OCI-LY1 (cell line): ENCODE results near the gene AVPR2.

Source experiments
- H2AFZ ChIP-seq: fragments of 200-600 bp; sonication (generic), shearing (Covaris generic); 2 replicates; pipeline ENCODE4 v1.6.0; 2014; ENCODE audit warnings: antibody characterized with exemption, mild to moderate bottlenecking, low read length
- H3F3A ChIP-seq: fragments of 200-600 bp; sonication (generic), shearing (Covaris generic); 2 replicates; pipeline ENCODE4 v1.6.0; 2014; ENCODE audit warnings: mild to moderate bottlenecking, antibody characterized with exemption, low read length, moderate library complexity; ENCODE audit not compliant: insufficient read depth
- H3K27ac ChIP-seq: fragments of 200-600 bp; sonication (generic); 2 replicates; pipeline ENCODE4 v1.5.1; 2014; ENCODE audit warnings: low read length, mixed run types, mild to moderate bottlenecking, low read depth; ENCODE audit not compliant: poor library complexity, severe bottlenecking
- H3K27me3 ChIP-seq: fragments of 200-600 bp; sonication (generic); 2 replicates; pipeline ENCODE4 v1.6.0; 2014; ENCODE audit warnings: antibody characterized with exemption, mild to moderate bottlenecking, low read length, moderate library complexity; ENCODE audit not compliant: insufficient read depth
- H3K36me3 ChIP-seq: fragments of 200-600 bp; sonication (generic); 2 replicates; pipeline ENCODE4 v1.6.1; 2014; ENCODE audit warnings: mild to moderate bottlenecking, antibody characterized with exemption, low read length, moderate library complexity, mixed read lengths; ENCODE audit not compliant: insufficient read depth
- H3K4me1 ChIP-seq: fragments of 200-600 bp; sonication (generic); 2 replicates; pipeline ENCODE4 v1.5.1; 2014; ENCODE audit warnings: mild to moderate bottlenecking, low read length, moderate library complexity; ENCODE audit not compliant: insufficient read depth, severe bottlenecking
- H3K4me2 ChIP-seq: fragments of 200-600 bp; sonication (generic), shearing (Covaris generic); 2 replicates; pipeline ENCODE4 v1.6.1; 2014; ENCODE audit warnings: low read length
- H3K4me3 ChIP-seq: fragments of 200-600 bp; sonication (generic); 2 replicates; pipeline ENCODE4 v1.5.1; 2014; ENCODE audit warnings: low read length, low read depth, mild to moderate bottlenecking, mixed read lengths; ENCODE audit not compliant: poor library complexity, severe bottlenecking
- H3K79me2 ChIP-seq: fragments of 200-600 bp; shearing (Covaris generic); 2 replicates; pipeline ENCODE4 v1.6.1; 2016; ENCODE audit warnings: mixed run types, low read length, mixed read lengths; ENCODE audit not compliant: insufficient read depth
- H3K9ac ChIP-seq: fragments of 200-600 bp; sonication (generic), shearing (Covaris generic); 2 replicates; pipeline ENCODE4 v1.6.1; 2014; ENCODE audit warnings: mild to moderate bottlenecking, low read length, mixed read lengths
- H3K9me2 ChIP-seq: fragments of 200-600 bp; sonication (generic), shearing (Covaris generic); 2 replicates; pipeline ENCODE4 v1.6.1; 2014; ENCODE audit warnings: low read depth, mild to moderate bottlenecking, low read length, mixed read lengths
- H3K9me3 ChIP-seq: fragments of 200-600 bp; shearing (Covaris generic); 2 replicates; pipeline ENCODE4 v1.6.1; 2014; ENCODE audit warnings: low read length, mixed read lengths
- H4K20me1 ChIP-seq: fragments of 200-600 bp; sonication (generic), shearing (Covaris generic); 2 replicates; pipeline ENCODE4 v1.6.0; 2016; ENCODE audit warnings: mild to moderate bottlenecking, low read length; ENCODE audit not compliant: insufficient read depth
- EZH2 ChIP-seq: fragments of 200-600 bp; sonication (generic), shearing (Covaris generic); IDR thresholded peaks from 2 replicates; pipeline ENCODE4 v1.8.0; 2017; ENCODE audit warnings: borderline replicate concordance, mixed run types, mild to moderate bottlenecking, antibody characterized with exemption, low read length, moderate library complexity, mixed read lengths
- TF ChIP-seq, protein P1 (sequence below): fragments of 200-600 bp; sonication (generic), shearing (Covaris generic); IDR thresholded peaks from 2 replicates; pipeline ENCODE4 v1.5.1; 2017; ENCODE audit warnings: mild to moderate bottlenecking, antibody characterized with exemption, low read length, moderate library complexity, mixed read lengths

The AVPR2 gene

DNA sequence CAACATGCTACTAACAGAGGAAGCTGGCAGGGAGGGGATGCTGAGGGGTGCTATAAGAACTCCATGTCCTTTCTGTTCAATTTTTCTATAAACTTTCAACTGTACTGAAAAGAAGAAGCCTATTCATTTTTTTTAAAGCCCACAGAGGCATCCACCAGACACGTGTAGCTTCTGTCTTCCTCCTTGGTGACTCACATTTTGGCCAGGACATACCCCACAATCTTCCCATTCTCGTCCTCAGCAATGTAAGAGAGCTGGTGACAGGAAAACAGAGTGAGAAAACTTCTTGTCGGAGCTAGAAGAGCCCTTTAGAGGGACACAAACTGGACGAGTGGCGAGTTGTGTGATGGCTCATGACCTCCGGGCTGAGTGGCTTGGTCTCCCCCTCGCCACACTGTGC is 29.3 kb downstream of the AVPR2 start:
- H2AFZ ChIP-seq = no peak overlapping the region

DNA sequence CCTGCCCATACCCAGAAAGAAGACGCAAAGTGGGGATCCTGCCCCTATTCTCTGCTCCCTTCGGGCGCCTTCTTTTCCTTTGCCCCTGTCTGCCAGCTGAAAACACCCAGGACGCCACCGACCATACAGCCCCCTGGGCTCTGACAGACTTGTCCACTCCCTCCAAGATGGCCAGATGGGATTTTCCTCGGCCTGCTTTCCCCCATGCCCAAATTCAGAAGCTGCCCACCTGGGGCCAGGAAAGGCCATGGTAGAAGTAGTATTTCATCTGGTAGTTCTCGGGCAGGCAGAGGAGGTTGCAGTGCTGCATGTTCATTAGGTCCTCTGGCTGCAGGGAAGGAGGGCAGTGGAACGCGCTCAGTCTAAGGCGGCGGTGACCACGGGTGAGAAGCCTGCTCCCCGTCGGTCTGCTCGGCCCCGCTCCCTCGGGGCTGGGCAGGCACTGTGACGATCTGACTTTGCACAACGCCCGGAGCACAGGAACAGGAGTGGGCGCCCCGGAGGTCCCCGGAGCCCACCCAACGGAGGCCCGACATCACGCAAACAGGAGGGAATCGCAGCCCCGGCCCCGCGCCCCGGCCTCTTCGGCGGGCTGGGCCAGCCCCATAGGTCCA is 29.8 kb downstream of the AVPR2 start:
- peak overlapping the region; percentile 83 for H3K4me3 ChIP-seq
- H3K4me2 ChIP-seq = peak overlapping the region; percentile 70
- no peak for TF ChIP-seq EZH2
- TF ChIP-seq, protein P1, sequence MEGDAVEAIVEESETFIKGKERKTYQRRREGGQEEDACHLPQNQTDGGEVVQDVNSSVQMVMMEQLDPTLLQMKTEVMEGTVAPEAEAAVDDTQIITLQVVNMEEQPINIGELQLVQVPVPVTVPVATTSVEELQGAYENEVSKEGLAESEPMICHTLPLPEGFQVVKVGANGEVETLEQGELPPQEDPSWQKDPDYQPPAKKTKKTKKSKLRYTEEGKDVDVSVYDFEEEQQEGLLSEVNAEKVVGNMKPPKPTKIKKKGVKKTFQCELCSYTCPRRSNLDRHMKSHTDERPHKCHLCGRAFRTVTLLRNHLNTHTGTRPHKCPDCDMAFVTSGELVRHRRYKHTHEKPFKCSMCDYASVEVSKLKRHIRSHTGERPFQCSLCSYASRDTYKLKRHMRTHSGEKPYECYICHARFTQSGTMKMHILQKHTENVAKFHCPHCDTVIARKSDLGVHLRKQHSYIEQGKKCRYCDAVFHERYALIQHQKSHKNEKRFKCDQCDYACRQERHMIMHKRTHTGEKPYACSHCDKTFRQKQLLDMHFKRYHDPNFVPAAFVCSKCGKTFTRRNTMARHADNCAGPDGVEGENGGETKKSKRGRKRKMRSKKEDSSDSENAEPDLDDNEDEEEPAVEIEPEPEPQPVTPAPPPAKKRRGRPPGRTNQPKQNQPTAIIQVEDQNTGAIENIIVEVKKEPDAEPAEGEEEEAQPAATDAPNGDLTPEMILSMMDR = no peak
- H3K9me2 ChIP-seq = no peaks in the 10 kb centered on the region
- H3F3A ChIP-seq = no peaks in the 10 kb centered on the region
- peak overlapping the region; percentile 13 for H3K27ac ChIP-seq
- H3K36me3 ChIP-seq = peaks cover 24% of the 10 kb centered on the region; the same call in 1 of the 2 replicates
- H3K9me3 ChIP-seq = no peaks in the 10 kb centered on the region
- no peak overlapping the region for H2AFZ ChIP-seq
- H3K79me2 ChIP-seq = no peaks in the 10 kb centered on the region
- peaks cover 15% of the 10 kb centered on the region for H3K4me1 ChIP-seq
- no peaks in the 10 kb centered on the region for H3K27me3 ChIP-seq
- peak overlapping the region; percentile 84 for H3K9ac ChIP-seq
- no peaks in the 10 kb centered on the region for H4K20me1 ChIP-seq

More for the DNA sequence above, 29.3 kb downstream of the AVPR2 start:
- no peak for TF ChIP-seq EZH2
- TF ChIP-seq, protein P1 = no peak
- Histone ChIP-seq H3K27me3 (no peaks in the 10 kb centered on the region), H3K36me3 (peaks cover 27% of the 10 kb centered on the region; the same call in 1 of the 2 replicates), H3K9me2 (no peaks in the 10 kb centered on the region), H3K4me1 (peaks cover 20% of the 10 kb centered on the region), H3K4me3 (peak overlapping the region; percentile 83), H3F3A (no peaks in the 10 kb centered on the region), H3K4me2 (peak overlapping the region; percentile 70), H3K9me3 (no peaks in the 10 kb centered on the region), H3K79me2 (no peaks in the 10 kb centered on the region), H4K20me1 (no peaks in the 10 kb centered on the region), H3K27ac (peak overlapping the region; percentile 13), H3K9ac (peak overlapping the region; percentile 84)

DNA sequence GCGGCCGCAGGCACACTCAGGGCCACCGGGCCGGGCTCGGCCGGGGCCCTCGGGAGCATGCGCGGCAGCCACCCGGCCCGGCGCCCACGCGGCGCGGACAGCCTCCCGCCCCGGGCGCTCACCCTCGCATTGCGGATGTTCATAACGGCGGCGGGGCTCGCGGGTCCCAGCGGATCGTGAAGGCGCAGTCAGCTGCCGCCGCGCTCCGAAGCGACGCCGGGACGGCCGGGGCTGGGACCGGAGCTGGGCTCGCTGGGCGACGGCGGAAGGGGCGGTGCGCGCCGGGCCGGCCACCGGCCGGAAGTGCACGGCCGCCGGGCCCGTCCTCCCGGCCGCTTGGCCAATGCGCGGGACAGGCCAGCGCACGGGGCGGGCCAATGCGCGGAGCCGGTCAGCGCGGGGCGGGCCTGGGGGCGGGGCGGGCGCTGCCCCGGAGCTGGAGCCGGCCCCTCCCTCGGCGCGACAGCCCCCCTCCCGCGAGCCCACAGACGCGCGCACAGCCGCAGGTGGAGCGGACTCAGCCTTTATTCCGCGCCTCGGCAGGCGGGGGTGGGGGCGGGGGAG is 30.4 kb downstream of the AVPR2 start, which contains the start of gene NAA10:
TSS of gene NAA10 (minus strand) at position 276 of the 564 bp plus-strand sequence. CDS start at position 143, 133 bp downstream.
- Histone ChIP-seq H3K79me2 (no peaks in the 10 kb centered on the region), H3F3A (no peaks in the 10 kb centered on the region), H3K4me1 (peaks cover 15% of the 10 kb centered on the region), H3K9ac (peak within 1 kb of the TSS; percentile 89), H3K27me3 (no peaks in the 10 kb centered on the region), H3K27ac (peak within 1 kb of the TSS; percentile 80), H3K36me3 (peaks cover 20% of the 10 kb centered on the region; the same call in 1 of the 2 replicates), H2AFZ (no peak within 1 kb of the TSS), H3K4me2 (peak within 1 kb of the TSS; percentile 98), H3K9me3 (no peaks in the 10 kb centered on the region), H3K9me2 (no peaks in the 10 kb centered on the region), H3K4me3 (peak within 1 kb of the TSS; percentile 83), H4K20me1 (no peaks in the 10 kb centered on the region)
- no peak for TF ChIP-seq EZH2
- TF ChIP-seq, protein P1 = no peak
